Hepatocyte (in vitro differentiated cells): ENCODE results near the gene KRTAP10-1. TPM values are rescaled to one million over a fixed set of nuclear protein-coding genes. Genes with fewer than 3 reads are reported as not detected.

Source experiments
- DNase-seq: peaks from one replicate; pipeline ENCODE4 v3.0.0-alpha.2; 2016; ENCODE audit warnings: low spot score
- H2AFZ ChIP-seq: fragments of 200-600 bp; sonication (generic); 2 replicates; pipeline ENCODE4 v1.6.0; 2016; ENCODE audit warnings: antibody characterized with exemption, mild to moderate bottlenecking
- H3K27ac ChIP-seq: fragments of 200-600 bp; sonication (generic); 2 replicates; pipeline ENCODE4 v1.5.1; 2016; ENCODE audit warnings: mild to moderate bottlenecking
- H3K27me3 ChIP-seq: fragments of 200-600 bp; sonication (generic); 2 replicates; pipeline ENCODE4 v1.6.1; 2016
- H3K36me3 ChIP-seq: fragments of 200-600 bp; sonication (generic); replicated peaks from 2 replicates; pipeline ENCODE4 v1.5.1; 2016; ENCODE audit warnings: low read depth; ENCODE audit not compliant: insufficient read depth
- H3K4me1 ChIP-seq: fragments of 200-600 bp; sonication (generic); 2 replicates; pipeline ENCODE4 v1.5.1; 2016; ENCODE audit warnings: mild to moderate bottlenecking, moderate library complexity; ENCODE audit not compliant: insufficient read depth
- H3K4me2 ChIP-seq: fragments of 200-600 bp; sonication (generic); 2 replicates; pipeline ENCODE4 v1.6.0; 2016
- H3K4me3 ChIP-seq: fragments of 200-600 bp; sonication (generic); 2 replicates; pipeline ENCODE4 v1.5.1; 2016; ENCODE audit warnings: mild to moderate bottlenecking
- H3K79me2 ChIP-seq: fragments of 200-600 bp; sonication (generic); 2 replicates; pipeline ENCODE4 v1.6.0; 2017; ENCODE audit warnings: mild to moderate bottlenecking
- H3K9me2 ChIP-seq: fragments of 200-600 bp; sonication (generic); replicated peaks from 2 replicates; pipeline ENCODE4 v1.6.0; 2017; ENCODE audit warnings: mild to moderate bottlenecking; ENCODE audit not compliant: insufficient read depth
- H3K9me3 ChIP-seq: fragments of 200-600 bp; sonication (generic); 2 replicates; pipeline ENCODE4 v1.5.1; 2016; ENCODE audit warnings: low read depth, mild to moderate bottlenecking
- H4K20me1 ChIP-seq: fragments of 200-600 bp; sonication (generic); 2 replicates; pipeline ENCODE4 v1.6.0; 2016; ENCODE audit warnings: mild to moderate bottlenecking; ENCODE audit not compliant: insufficient read depth, poor library complexity, severe bottlenecking
- EZH2 ChIP-seq: fragments of 200-600 bp; sonication (generic); IDR thresholded peaks from 2 replicates; pipeline ENCODE4 v1.6.1; 2016; ENCODE audit warnings: antibody characterized with exemption, mild to moderate bottlenecking, borderline replicate concordance
- EZH2phosphoT487 ChIP-seq: fragments of 200-600 bp; sonication (generic); IDR thresholded peaks from one replicate; pipeline ENCODE4 v1.6.1; 2018; ENCODE audit warnings: antibody characterized with exemption, mild to moderate bottlenecking, low read depth, moderate library complexity; ENCODE audit not compliant: unreplicated experiment, severe bottlenecking
- WGBS: methylation state at CpG from one replicate; pipeline ENCODE4 v1.1.6; 2016; ENCODE audit warnings: low lambda C conversion rate; ENCODE audit errors: missing lambda C conversion rate; 5-methylcytosine and 5-hydroxymethylcytosine counted together
- polyA plus RNA-seq: library from polyadenylated mRNA; unstranded; fragments of >200 nt; fragmentation: Nextera tagmentation; extraction: Ambion mirVana; gene quantifications from 2 replicates; pipeline ENCODE4 v1.2.1, GENCODE V29; 2016
- total RNA-seq: library from RNA; depleted of rRNA; stranded (reverse); fragments of >200 nt; gene quantifications from 2 replicates; pipeline ENCODE4 v1.2.3, GENCODE V29; 2014
- TF ChIP-seq, protein P1 (sequence below): fragments of 200-600 bp; sonication (generic); IDR thresholded peaks from 2 replicates; pipeline ENCODE4 v1.5.1; 2016; ENCODE audit warnings: antibody characterized with exemption, mild to moderate bottlenecking; ENCODE audit not compliant: poor library complexity

The KRTAP10-1 gene
- total and polyA plus RNA-seq, 2 experiments from 2014 or later = not detected

DNA sequence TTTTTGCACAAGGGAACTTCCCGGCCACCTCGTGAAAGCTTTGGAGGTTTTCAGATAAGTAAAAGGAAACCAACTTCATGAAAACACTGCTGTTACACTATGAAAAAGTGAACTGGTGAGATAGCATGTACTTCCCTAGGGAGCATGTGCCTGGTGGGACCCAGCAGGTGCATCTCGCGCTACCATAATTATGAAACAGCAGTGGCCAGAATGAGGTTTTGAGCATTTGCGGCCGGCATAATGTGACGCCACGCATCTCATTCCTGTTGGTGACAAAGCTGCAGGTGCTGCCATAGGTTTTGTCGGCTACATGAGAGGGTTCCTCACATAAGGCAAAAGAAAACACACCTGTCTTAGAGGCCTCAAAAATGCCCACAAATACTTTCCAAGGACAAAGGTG, 16.9 kb upstream of the KRTAP10-1 start:
- H3K27me3 ChIP-seq = no peaks in the 10 kb centered on the region
- WGBS = 88% methylated on average over 9 of the region's 9 CpGs

DNA sequence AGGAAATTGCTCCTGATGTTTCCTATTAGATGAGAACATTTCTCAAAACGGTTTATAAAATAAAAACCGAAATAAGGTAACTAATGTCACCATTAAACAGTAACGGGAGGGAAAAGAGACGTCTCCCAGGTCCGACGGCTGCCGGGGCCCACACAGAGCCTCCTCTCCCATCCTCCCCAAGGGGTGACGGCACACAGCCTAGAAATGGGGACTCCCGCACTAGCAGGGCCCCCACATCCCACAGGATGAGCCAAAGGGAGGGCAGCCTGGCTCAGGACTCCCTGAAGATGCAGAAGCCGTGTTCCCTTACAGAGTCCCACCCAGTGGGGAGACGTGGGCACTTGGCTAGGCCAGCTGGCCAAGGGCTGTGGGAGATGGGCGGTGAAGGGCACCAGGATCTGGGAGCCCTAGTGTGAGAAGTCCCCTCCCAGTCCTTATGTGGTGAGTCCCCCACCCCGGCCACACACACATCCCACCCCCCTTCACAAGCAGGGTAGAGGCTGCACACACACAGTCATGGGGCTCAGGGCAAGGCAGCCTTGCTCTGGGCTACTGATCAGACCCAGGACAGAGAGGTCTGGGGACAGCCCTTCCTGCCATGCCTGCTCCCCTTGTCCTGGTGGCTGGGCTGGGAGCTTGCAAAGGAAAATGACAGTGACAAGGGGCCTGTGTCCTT, 15.3 kb upstream of the KRTAP10-1 start:
- Histone ChIP-seq H3K27me3 (no peaks in the 10 kb centered on the region), H3K9me2 (no peaks in the 10 kb centered on the region), H3K79me2 (no peaks in the 10 kb centered on the region), H3K27ac (no peak overlapping the region), H4K20me1 (no peaks in the 10 kb centered on the region), H3K4me3 (no peak overlapping the region), H3K36me3 (no peaks in the 10 kb centered on the region), H3K4me1 (no peaks in the 10 kb centered on the region), H3K4me2 (no peak overlapping the region), H3K9me3 (no peaks in the 10 kb centered on the region), H2AFZ (no peak overlapping the region)
- 71% methylated on average over 13 of the region's 13 CpGs for WGBS
- TF ChIP-seq, protein P1, sequence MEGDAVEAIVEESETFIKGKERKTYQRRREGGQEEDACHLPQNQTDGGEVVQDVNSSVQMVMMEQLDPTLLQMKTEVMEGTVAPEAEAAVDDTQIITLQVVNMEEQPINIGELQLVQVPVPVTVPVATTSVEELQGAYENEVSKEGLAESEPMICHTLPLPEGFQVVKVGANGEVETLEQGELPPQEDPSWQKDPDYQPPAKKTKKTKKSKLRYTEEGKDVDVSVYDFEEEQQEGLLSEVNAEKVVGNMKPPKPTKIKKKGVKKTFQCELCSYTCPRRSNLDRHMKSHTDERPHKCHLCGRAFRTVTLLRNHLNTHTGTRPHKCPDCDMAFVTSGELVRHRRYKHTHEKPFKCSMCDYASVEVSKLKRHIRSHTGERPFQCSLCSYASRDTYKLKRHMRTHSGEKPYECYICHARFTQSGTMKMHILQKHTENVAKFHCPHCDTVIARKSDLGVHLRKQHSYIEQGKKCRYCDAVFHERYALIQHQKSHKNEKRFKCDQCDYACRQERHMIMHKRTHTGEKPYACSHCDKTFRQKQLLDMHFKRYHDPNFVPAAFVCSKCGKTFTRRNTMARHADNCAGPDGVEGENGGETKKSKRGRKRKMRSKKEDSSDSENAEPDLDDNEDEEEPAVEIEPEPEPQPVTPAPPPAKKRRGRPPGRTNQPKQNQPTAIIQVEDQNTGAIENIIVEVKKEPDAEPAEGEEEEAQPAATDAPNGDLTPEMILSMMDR = no peak
- no peak for TF ChIP-seq EZH2phosphoT487
- no peak for TF ChIP-seq EZH2
- no peak for DNase-seq

More for the DNA sequence above, 16.9 kb upstream of the KRTAP10-1 start:
- H3K27ac ChIP-seq = no peak overlapping the region
- no peaks in the 10 kb centered on the region for H3K9me3 ChIP-seq
- no peak overlapping the region for H2AFZ ChIP-seq
- H3K9me2 ChIP-seq = no peaks in the 10 kb centered on the region
- no peak overlapping the region for H3K4me3 ChIP-seq
- H3K36me3 ChIP-seq = no peaks in the 10 kb centered on the region
- H3K4me2 ChIP-seq = no peak overlapping the region
- no peaks in the 10 kb centered on the region for H4K20me1 ChIP-seq
- no peaks in the 10 kb centered on the region for H3K79me2 ChIP-seq
- TF ChIP-seq EZH2 = no peak
- TF ChIP-seq, protein P1 = no peak
- TF ChIP-seq EZH2phosphoT487 = no peak
- no peaks in the 10 kb centered on the region for H3K4me1 ChIP-seq
- no peak for DNase-seq

DNA sequence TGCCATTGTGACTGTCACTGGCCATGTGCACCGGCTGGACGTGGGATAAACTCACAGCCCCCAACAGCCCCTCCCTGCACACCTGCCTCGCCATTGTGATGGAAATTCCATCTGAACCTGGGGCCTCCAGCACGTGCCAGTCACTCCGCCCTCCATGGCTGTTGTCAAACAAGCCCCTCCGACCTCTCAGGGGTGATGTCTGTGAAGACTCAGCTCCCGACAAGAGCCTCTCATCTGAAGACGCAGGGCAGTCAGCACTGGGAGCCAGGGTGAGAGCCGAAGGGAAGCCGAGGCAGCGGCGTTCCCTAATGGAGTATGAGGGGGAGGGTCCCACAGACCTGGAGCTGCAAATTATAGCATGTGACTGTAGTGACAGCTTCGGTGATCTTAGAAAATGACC, 12.7 kb upstream of the KRTAP10-1 start:
- WGBS = 72% methylated on average over 13 of the region's 13 CpGs
- H3K79me2 ChIP-seq = no peaks in the 10 kb centered on the region
- no peaks in the 10 kb centered on the region for H4K20me1 ChIP-seq
- TF ChIP-seq EZH2phosphoT487 (no peak), EZH2 (no peak)
- TF ChIP-seq, protein P1 = no peak
- H2AFZ ChIP-seq = no peak overlapping the region
- H3K9me3 ChIP-seq = no peaks in the 10 kb centered on the region
- no peaks in the 10 kb centered on the region for H3K4me1 ChIP-seq
- no peaks in the 10 kb centered on the region for H3K9me2 ChIP-seq
- no peak overlapping the region for H3K27ac ChIP-seq
- no peaks in the 10 kb centered on the region for H3K36me3 ChIP-seq
- no peak overlapping the region for H3K4me3 ChIP-seq
- DNase-seq = no peak
- no peak overlapping the region for H3K4me2 ChIP-seq
- H3K27me3 ChIP-seq = no peaks in the 10 kb centered on the region
